ENCODE measurements around the gene PRKCH.
A peak's percentile ranks its signal among the peaks of the same experiment; 100 is the strongest.

The PRKCH gene
- total RNA-seq, result 6.9 to 26.2 (median 18.1) reads per million in 17 experiments

DNA sequence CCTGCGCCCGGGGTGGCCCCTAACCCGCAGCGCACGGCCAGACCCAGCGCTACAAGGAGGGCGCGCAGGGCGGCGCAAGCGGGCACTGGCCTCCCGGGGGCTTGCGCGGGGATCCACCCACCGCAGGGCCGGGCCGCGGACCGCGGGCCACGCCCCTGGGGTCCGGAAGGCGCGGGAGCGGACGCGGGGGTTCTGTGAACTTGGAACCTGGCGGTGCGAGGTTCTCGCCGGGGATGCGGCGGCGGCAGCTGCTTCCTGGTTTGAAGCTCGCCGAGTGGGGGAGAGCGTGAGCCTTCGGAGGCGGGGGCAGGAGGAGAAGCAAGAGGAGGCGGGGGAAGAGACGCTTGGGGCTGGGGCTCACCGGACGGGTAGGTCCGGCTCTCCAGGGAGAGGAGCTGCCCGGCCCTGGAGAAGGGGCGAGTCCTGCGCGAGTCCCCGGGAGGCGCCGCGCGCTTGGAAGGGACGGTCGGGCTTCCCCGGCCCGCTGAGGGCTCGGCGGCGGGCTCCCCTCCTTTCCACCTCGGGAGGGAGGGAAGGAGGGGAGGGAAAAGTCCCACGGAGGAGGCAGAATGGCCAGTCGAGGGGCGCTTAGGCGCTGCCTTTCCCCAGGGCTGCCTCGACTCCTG, at the start of gene PRKCH:
Gene PRKCH (plus strand): TSS at position 195 of the 626 bp plus-strand sequence. CDS start 523 bp downstream, outside the sequence.
- peak; percentile 71 to 90 (median 84) for DNase-seq

DNA sequence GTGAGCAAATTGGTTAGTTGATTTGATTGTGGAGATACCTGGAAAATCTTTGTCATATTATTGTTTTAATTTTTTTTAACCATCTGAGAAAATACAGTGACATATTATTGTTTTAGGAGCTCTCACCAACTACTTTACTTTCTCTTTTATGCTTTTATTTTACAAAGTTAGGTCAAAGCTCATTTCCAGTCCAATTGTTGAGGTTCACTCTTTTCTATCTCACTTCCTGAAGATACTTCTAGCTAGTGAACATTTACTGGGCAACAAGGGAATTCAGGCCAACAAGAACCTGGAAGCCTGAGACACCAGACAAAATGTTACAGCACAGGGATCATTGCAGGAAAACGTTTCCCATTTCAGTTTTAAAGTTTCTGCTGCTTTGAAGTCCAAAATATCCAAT, 44.1 kb upstream of the PRKCH start:
- no peak for DNase-seq

DNA sequence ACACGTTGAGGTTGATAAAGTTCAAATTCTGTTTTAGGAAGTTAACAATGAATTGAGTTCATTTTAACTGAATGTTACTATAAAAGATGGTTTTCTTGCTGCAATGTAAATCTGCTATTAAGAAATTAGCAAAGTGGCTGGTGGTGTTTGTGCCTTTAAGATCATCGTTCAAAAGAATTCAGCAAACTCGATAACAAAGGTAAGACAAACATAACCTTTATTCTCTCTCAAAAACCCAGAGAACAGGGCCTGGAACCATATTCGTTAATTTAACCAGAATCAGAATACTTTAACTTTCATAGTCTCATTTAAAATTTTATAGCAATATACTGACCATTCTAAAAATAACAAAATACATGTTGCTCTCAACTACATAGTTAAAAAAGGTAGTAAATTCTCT, 43.6 kb upstream of the PRKCH start:
- DNase-seq, result no peak

DNA sequence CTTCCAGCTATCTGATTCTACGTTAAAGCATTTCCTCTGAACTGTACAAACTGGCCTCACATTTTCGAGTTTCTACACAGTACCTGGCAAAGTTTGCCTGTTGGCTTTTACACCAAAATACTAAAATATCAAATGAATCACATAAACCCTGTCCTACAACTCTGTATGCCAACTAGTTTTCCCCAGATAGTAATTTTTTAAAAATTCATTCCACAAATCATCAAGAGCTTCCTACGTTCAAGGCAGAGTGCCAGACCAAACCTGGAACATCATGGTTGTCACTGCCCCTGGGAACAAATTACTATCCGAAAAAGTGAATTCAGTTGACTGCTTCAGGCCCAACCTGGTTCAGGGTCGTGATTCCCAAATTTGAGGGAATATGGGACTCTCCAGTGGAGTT, 42.3 kb upstream of the PRKCH start:
- DNase-seq, result no peak

DNA sequence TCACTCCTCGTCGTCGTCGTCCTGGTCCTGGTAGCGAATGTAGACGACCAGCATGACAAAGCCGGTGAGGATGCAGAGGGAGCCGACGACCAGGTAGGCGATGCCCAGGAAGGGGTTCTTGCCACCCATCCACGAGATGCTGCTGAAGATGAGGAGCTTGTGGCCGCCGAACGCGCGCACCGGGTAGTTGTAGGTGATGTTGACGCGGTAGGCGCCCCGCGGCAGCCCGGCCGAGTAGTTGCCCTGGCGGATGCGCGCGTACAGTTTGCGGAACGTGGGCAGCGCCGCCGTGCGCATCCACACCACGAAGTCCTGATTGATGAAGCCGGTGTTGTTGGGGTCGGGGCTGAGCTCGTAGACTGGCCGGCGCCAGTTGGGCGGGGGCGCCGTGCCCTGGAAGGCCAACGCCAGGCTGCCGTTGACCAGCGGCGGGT, 41.3 kb upstream of the PRKCH start:
- no peak for DNase-seq

DNA sequence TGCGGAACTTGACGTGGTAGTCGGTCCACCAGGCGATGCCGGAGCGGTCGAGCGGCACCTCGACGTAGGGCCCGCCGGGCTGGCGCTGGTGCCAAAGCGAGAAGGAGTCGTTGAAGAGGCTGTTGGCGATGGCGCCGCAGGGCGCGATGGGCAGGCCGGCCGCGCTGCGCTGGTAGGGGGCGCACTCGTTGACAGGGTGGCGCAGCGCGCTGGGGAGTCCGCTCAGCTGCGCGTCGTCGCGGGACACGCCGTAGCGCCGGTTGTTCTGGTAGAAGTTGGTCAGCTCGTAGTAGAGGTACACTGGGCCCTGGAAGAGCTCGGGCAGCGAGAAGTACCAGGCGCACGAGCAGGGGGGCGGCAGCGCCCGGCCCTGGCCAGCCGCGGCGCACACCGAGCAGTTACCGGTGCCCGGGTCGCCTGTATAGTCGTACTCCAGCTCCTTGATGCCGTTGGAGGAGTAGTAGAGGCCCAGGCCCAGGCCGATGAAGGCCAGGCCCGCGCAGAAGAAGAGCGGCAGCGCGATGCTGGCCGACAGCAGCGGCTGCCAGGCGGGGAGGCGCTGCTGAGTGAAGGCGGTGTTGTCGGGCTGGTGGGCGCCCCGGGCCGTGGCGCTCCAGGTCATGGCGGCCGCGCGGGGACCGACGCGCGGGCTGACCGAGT, 40.7 kb upstream of the PRKCH start:
- peak; percentile 33 to 75 (median 56) for DNase-seq

DNA sequence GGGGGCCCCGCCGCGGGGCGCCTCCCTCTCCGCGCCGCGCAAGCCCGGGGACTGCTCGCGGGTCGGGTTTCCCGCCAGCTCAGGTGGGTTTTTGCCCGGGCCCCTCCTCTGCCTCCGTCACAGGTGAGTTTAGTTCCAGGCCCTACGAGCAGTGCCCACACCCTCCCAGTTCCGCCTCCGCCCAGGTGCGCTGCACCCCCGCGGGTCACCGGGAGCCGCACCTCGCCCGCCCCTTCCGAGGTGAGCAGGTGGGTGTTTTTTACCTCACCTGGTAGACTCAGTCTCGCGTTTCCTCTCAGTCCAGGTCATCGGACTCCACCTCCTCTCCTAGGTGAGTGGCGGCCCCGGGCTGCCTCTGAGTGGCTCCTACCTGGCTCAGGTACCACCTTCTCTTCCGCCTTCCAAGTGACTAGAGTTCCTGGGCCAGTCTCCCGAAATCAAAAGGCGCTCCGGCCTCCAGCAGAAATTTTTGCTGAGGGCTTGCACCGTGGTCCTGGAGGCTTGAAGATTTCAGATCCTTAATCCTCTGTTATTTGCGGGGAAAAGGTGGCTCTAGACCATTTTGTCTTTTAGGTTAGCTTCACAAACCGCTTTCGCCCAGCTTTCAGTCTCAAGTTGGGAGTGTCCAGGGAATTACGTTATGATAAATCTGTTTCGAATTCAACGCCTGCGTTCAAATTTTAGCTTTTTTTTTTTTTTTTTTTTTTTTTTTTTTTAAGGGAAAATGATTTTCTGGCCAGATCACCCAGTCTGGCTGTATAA, 40.0 kb upstream of the PRKCH start, which contains the start of gene TMEM30B:
Gene TMEM30B (minus strand): TSS at position 153 of the 762 bp plus-strand sequence. CDS start 191 bp downstream, outside the sequence.
- no peak for DNase-seq

DNA sequence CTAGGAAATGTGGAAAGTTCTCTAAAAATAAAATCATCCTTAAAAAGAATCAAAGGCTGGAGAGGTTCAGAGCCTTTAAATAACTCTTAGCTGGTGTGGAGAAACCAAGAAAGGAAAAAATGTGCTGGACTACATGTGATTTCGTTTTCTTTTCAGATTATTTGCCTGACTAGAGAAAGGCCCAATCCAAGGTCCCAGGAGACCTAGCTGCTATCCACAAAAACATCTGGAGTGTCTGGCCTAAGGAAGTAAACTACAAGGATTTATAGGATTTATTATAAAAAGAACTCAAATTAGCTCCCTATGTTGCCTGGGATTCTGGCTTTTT, 39.5 kb upstream of the PRKCH start:
- DNase-seq, result no peak

DNA sequence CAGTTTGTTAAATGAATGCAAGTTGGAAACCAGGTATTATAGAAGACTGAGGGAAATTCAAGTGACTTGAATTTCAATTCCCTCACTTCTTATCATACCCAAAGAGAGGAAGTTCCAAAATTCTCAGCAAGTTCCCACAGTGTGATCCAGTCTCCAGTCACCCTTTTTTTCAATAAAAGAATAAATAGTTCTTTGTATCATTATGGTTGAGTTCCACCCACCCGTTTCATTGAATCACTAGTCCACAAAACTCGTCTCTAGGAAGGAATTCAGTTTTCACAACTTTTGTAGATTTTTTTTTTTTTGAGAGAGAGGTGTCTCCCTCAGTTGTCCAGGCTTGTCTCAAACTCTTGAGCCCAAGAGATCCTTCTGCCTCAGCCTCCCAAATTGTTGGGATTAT, 38.6 kb upstream of the PRKCH start:
- no peak for DNase-seq

DNA sequence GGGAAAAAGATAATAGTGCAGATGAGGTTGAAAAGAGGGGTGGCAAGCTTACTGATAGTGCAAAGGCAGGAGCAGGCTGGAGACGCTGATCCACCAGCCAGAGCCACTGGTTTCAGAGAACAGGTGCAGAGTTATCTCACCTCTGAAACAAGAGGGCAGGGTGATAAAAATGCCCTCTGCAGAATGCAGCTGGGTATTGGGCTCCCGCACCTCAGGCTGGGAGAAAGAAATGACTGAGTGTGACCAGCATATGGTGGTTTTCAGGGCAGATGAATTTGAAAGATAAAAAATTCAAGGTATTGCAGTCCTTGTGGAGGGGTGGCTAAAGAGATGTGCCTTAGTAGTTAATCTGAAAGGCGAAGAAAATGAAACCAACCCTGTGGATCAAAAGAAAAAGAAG, 37.4 kb upstream of the PRKCH start:
- DNase-seq, result no peak

DNA sequence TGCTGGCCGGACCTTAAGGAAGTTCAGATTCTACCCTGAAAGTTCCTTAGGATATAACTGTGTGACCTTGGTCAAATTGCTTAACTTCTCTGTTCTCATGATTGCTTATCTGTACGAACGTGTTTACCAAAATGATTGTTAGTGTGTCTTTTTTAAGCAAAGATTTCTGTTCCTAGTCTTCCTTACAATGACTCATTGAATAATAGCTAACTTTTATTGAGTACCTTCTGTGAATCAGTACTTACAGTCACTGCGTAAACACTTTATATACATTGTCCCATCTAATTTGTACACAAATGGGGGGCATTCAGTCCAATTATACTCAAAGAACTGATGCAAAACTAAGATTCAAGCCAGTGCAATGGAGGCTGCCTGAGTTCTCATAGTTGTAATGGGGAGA, 36.0 kb upstream of the PRKCH start:
- DNase-seq, result no peak

DNA sequence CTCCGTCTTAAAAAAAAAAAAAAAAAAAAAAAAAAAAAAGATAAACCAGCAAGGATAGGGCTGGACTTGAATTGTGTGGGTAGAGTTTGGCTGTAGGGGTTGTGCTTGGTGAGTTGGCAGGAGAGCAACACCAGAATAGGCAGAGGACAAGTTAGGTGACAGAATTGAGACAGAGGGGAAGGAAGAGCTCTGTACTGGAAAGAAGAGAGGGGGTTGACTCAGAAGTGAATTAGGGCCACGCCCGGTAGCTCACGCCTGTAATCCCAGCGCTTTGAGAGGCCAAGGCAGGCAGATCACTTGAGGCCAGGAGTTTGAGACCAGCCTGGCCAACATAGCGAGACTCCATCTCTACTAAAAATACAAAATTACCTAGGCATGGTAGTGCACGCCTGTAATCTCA, 34.2 kb upstream of the PRKCH start:
- no peak for DNase-seq

DNA sequence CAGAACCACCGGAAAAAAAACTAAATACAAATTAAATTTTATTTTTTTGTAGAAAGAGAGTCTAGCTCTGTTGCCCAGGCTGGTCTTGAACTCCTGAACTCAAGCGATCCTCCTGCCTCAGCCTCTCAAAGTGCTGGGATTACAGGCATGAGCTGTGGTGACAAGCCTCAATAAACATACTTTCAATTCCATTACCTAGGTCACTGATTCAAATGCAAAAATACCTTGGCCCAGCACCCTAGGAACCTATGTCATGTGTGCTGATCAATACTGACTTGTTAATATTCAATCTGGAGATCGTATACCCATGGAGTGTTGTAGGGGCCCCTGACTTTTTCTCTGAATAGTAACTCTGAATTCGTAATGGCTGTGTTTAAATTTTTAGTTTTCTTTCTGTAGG, 33.2 kb upstream of the PRKCH start:
- no peak for DNase-seq

DNA sequence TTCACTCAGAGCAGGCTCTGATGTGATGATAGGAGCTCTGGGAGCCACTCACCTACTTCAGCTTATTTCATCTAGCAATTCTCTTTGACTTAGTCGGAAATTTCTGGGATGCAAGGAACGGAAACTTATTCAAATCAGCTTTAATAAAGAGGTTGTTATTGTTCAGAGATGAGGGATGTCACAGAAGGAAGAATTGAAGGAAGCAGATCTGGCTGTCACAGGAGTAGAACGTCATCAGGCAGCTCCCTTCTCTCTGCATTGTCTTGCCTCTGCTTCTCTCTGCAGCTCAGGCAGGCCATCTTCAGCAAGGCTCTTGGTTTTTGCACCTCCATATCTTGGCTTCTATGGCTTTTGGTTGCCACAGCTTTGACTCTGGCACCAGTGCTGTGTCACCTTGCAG, 32.7 kb upstream of the PRKCH start:
- DNase-seq, result no peak

DNA sequence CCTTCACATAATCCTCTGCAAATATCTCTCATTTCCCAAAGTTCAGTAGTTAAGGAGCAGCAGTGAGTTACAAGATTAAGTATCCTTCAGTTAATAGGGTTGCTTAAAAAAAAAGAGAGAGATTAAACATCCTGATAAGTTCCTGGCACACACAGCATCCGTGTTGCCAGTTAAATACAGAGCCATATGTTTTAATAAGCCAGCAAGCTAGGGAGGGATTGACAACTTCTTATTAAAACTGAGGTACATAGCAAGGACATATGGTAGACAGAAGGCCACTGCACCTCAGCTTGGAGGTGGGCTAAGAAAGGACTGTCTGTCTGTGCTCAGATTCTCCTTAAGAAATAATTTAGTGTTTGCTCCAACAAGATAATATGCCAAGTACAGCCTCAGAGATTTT, 30.7 kb upstream of the PRKCH start:
- DNase-seq, result no peak

DNA sequence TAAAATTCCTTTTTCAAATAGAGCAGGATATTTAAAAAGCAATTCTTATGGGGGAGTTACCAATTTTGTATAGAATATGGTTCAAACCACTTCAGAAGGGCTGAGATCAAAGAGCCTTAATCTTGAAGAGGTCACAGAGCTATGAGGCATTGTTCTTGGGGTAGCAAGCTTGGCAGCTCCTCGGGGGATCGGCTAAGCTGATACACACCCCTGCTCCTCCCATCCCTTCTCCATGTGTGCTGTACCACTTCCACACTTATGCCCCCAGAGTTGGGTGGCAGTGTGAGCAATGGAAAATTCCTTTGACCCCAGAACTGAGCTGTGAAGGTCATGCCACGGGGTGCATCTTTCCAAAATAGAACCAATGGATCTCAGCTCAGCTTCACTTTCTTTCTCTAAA, 25.2 kb upstream of the PRKCH start:
- no peak for DNase-seq

DNA sequence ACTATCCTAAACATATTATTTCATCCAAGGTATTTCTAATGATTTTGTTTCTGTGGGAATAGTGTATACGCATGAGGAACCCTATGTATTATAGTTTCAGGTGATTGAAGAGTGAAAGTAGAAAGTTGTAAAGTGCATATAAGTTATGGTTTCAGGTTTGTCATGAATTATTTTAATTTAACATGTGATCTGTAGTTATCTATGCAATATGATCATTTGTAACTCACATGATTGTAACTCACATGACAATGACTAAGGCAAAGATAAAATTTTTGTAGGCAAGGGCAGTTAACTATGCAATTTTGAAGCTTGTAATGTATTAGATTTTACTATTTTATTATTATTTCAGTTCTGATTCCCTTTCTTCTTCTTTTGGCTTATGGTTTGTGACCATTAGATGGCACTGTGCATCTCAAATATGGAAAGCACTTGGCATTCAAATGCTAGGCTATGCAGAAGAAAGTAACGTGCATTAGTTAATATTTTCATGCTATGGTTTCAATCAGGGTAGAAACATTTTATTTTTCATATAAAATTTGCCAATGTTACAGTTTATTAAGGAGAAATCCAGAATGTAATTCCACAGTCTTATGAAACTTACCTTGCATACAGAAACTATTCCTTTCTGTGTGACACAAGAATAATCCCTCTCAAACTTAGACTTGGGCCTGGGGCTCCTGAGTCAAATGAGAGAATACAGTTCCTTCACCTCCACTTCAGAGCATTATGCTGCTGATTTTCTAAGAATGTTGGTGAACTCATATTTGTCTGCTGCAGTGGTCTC, 24.5 kb upstream of the PRKCH start:
- DNase-seq, result peak; percentile 43 to 78 (median 56)

DNA sequence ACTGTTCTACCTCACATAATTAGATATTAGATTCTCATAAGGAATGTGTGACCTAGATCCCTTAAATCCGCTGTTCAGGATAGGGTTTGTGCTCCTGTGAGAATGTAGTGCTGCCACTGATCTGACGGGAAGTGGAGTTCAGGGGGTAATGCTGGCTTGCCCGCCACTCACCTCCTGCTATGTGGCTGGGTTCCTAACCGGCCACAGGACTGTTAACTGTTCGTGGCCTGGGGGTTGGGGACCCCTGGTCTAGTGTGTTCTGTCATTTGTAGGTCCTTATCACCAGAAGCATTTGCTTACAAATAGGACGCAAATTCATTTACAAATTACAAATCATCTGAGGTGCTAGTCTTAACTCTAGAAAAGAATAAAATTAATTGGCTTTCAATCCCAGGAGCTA, 23.8 kb upstream of the PRKCH start:
- no peak for DNase-seq

DNA sequence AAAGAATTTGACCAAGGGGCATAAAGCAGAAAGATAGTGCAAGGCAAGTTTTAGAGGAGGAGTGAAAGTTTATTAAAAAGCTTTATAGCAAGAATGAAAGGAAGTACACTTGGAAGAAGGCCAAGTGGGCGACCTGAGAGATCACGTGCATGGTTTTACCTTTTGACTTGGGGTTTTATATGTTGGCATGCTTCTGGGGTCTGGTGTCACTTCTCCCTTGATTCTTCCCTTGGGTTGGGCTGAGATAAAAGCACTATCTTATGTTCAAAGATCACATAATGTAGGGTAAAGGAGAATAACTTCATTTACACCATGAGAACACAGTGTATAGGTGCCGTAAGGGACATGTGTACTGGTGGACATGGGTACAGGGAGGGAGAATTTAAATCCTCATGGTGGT, 22.6 kb upstream of the PRKCH start:
- DNase-seq, result no peak

DNA sequence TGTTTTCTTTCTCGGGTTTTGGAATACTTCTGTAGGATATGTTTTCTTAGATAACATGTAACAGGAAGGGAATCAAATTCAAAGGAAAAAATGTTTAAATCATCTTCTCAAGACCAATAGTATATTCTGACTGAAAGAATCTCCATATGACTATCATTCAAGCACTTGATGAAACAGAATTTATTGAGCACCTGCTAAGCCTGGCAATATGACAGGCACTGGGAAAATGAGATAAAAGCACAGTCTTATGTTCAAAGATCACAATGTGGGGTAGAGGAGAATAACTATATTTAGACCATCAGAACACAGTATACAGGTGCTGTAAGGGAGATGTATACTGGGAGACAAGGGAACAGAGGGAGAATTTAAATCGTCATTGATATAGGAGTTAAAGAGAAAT, 21.2 kb upstream of the PRKCH start:
- DNase-seq, result no peak

DNA sequence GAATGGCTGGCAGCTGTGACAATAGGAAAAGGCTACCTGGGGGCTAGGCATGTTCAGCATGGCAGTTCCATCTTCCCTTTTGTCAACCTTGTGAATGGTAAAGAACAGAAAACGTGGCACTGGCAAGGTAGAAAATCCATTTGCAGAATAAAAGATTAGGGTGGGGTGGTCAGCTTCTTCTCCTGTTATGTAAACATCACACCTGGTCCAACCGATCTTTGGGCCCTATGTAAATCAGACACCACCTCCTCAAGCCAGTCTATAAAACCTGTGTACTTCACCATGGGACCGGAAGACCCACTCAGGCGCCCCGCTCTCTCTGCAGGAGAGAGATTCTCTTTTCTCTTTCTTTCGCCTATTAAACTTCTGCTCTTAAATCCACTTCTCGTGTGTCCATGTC, 20.6 kb upstream of the PRKCH start:
- no peak for DNase-seq

DNA sequence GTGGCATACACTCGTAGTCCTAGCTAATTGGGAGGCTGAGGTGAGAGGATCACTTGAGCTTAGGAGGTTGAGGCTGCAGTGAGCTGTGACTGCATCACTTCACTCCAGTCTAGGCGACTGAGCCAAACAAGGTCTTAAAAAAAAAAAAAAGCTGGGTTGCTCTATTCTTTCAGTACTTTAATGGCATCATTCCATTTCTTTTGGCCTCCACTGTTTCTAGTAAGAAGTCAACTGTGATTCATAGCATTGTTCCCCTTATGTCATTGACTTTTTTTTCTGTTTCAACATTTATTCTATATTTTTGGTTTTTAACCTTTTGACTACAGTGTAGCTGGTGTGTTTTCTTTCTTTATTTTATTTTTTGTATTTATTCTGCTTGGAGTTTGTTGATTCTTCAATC, 16.7 kb upstream of the PRKCH start:
- no peak for DNase-seq

DNA sequence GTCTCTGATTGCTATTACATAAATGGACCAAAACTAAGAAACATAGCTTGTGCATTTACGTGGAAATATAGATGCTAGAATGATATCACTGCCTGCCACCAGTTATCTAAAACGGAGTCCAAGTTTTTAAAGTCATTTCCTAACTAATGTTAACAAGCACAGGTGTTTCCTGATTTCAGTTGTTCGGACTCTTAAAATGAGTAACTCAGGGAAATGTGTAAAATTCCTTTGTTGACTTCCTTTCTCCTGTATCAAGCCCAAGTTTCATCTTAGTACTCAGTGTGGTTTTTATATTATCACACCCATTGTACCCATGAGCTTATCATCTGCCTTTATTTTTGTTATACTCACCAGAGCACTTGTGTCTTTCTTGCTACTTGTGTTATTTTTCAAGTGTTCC, 13.2 kb upstream of the PRKCH start:
- DNase-seq, result no peak
